ENCODE measurements around the gene MPHOSPH6.
"Not testable (repeated sequence)": the region's sequence is repeated elsewhere in the genome, so short reads cannot be mapped to it uniquely, and the experiment has no call there.

Gene MPHOSPH6

GRCh38 chr16:82150549-82150948 is 19.5 kb downstream of the MPHOSPH6 start:
- H3K9me3 Mint-ChIP-seq = peaks cover 2% of the 10 kb centered on the region
- H3K36me3 Mint-ChIP-seq (ENCODE audit: low read depth) = peaks cover 93% of the 10 kb centered on the region
- H3K4me1 Mint-ChIP-seq (ENCODE audit: low read depth) = peaks cover 11% of the 10 kb centered on the region
- H3K27ac Mint-ChIP-seq = no peak overlapping the region
- H3K27me3 Mint-ChIP-seq = no peaks in the 10 kb centered on the region
- no peak for DNase-seq
- H3K4me3 Mint-ChIP-seq = no peak overlapping the region

DNA sequence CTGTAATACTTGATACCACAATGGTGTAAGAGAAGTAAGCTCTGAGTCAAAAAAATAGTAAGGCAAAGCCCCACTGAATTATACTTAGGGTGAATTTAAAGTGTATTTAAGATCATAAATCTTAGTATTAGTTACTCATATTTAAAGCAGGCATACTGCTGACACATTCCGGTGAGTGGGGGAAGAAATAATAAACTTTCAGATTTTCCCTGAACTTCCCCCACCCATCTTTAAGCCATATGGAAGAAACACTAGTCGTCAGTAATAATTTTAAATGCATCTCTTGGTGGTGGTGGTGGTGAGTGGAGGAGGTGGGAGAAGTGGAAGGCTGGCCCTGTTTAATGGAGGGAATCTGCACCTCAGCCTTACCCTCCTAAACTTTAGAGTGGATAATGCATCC is 20.5 kb downstream of the MPHOSPH6 start:
- DNase-seq = no peak
- H3K27me3 Mint-ChIP-seq = no peaks in the 10 kb centered on the region
- H3K4me3 Mint-ChIP-seq = no peak overlapping the region
- H3K36me3 Mint-ChIP-seq (ENCODE audit: low read depth) = peaks cover 89% of the 10 kb centered on the region
- H3K27ac Mint-ChIP-seq = no peak overlapping the region
- H3K4me1 Mint-ChIP-seq (ENCODE audit: low read depth) = peaks cover 7% of the 10 kb centered on the region
- H3K9me3 Mint-ChIP-seq = no peaks in the 10 kb centered on the region

DNA sequence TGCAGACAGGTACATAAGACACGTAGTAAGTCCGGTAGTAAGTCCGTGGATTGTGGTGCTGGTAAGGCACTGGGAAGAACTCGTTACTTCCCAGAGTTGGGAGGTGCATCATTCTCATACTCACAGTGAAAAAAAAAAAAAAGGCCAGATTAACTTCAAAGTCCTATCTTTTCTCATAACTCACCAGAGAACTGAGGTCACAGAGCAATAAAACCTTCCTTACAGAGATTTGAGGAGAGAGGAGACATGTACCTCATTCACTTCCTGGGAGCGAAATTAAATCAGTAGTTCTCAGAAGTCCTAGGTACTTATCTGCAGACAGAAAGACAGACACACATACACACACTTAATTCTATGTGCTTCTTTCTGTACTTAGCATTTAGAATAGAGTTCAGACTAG is 22.5 kb downstream of the MPHOSPH6 start:
- no peaks in the 10 kb centered on the region for H3K9me3 Mint-ChIP-seq
- H3K4me3 Mint-ChIP-seq = no peak overlapping the region
- H3K27me3 Mint-ChIP-seq = no peaks in the 10 kb centered on the region
- H3K36me3 Mint-ChIP-seq (ENCODE audit: low read depth) = peaks cover 77% of the 10 kb centered on the region
- no peak for DNase-seq
- H3K4me1 Mint-ChIP-seq (ENCODE audit: low read depth) = peaks cover 3% of the 10 kb centered on the region
- H3K27ac Mint-ChIP-seq = no peak overlapping the region

GRCh38 chr16:82146957-82147356 is 23.1 kb downstream of the MPHOSPH6 start:
- Mint-ChIP-seq H3K27me3 (no peaks in the 10 kb centered on the region), H3K4me3 (no peak overlapping the region), H3K27ac (no peak overlapping the region), H3K4me1 (ENCODE audit: low read depth) (no peaks in the 10 kb centered on the region), H3K9me3 (no peaks in the 10 kb centered on the region), H3K36me3 (ENCODE audit: low read depth) (peaks cover 71% of the 10 kb centered on the region)
- DNase-seq = no peak

GRCh38 chr16:82146556-82146955 is 23.5 kb downstream of the MPHOSPH6 start:
- no peak for DNase-seq
- H3K9me3 Mint-ChIP-seq = no peaks in the 10 kb centered on the region
- H3K4me1 Mint-ChIP-seq (ENCODE audit: low read depth) = no peaks in the 10 kb centered on the region
- peaks cover 71% of the 10 kb centered on the region for H3K36me3 Mint-ChIP-seq (ENCODE audit: low read depth)
- no peak overlapping the region for H3K27ac Mint-ChIP-seq
- no peaks in the 10 kb centered on the region for H3K27me3 Mint-ChIP-seq
- H3K4me3 Mint-ChIP-seq = no peak overlapping the region

- Mint-ChIP-seq H3K4me1 (ENCODE audit: low read depth) (peaks cover 17% of the 10 kb centered on the region), H3K4me3 (peak overlapping the region; percentile 52), H3K27ac (peak overlapping the region; percentile 52), H3K36me3 (ENCODE audit: low read depth) (peaks cover 49% of the 10 kb centered on the region)
- not testable (repeated sequence) for H3K9me3 Mint-ChIP-seq, DNase-seq, H3K27me3 Mint-ChIP-seq
Observed at GRCh38 chr16:82139286-82139571, 30.8 kb downstream of the MPHOSPH6 start.

DNA sequence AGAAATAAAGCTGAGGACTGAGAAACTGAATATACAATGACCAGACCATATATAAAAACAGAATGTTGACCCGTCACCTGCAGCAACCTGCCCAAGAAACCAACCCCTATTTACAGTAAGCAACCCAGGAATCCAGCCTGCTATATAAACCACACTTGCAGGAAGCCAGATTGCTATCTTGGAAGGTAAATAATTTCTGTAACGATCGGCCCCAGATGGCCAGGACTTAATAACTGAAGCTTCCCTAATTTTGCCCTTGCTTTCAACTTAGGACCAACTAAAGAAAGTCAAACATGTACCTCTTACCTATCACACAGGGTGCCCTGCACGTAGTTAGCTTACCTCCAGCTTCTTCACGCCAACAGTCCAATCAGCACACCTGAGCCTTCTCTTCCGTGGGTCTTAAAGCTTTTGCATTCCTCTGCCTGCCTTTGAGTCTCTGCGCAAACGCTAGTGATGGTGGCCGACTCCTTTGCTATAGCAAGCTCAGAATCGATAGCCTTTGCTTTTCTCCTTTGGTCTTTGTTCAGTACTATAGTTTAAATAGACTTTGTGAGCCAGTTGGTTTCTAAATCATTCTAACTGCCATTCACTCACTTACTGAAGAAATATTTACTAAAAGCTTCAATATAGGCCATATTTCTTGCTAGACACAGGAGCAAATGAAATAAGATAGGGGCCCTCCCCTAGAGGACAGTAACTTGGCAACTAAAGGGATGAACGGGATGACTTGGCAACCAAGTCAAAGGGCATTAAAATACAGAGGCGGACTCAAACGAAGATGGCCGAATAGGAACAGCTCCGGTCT is 31.3 kb downstream of the MPHOSPH6 start:
- H3K27me3 Mint-ChIP-seq = no peaks in the 10 kb centered on the region
- peaks cover 49% of the 10 kb centered on the region for H3K36me3 Mint-ChIP-seq (ENCODE audit: low read depth)
- no peaks in the 10 kb centered on the region for H3K9me3 Mint-ChIP-seq
- peak overlapping the region; percentile 52 for H3K4me3 Mint-ChIP-seq
- H3K4me1 Mint-ChIP-seq (ENCODE audit: low read depth) = peaks cover 22% of the 10 kb centered on the region
- no peak for DNase-seq
- peak overlapping the region; percentile 52 for H3K27ac Mint-ChIP-seq

DNA sequence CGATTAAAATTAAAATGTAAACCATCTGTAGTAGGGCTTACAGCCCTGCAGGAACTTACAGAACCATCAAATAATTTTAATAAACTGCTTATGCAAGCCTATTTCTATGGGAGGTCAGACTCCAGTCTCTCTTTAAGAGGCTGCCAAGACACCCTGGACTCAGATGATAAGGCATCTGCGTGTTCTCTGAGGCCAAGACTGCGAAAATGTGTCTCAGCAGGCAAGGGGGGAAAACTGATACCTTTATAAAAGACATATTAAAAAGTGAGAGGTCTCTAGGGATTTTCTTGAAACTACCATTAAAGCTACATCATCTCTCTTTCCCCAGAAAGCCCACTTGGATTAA is 32.2 kb downstream of the MPHOSPH6 start:
- Mint-ChIP-seq H3K27me3 (no peaks in the 10 kb centered on the region), H3K4me1 (ENCODE audit: low read depth) (peaks cover 29% of the 10 kb centered on the region)

DNA sequence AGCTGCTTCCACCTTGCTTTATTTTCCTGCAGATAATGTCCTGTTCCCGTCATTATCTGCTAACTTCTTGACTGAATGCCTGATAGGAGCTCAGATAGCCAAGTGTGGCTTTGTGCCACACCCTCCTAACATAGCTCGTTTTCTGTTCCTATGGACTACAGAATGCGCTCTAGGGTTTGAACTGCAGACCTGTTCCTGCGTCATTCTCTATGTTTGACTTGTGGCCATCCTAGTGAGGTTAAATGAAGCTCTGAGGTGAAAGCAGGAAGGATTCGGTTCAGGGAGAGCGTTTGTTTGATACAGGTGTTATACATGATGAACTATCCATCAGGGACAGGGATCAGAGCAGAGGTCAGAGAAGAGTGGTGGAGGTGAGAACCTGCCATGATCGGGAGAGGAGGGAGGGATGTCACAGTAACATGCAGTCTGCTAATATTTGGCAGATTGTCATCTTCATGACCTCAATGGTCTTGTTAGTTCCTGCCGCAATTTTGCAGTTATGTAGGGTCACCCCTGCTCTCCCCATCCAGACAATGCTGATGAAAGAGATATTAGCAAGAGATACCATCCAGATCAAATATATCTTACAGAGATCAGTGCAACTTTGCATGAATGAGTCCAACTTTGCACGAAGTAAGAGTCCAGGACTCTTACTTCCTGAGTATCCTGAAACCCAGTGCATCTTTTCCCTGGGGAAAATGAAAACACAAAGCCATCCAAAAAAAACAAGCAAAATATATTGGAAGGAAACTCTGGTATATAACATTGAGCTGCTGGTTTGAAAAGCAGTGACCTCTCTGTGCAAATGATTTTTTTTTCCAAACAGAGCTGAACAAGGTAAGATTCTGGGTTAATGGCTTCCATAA is 32.8 kb downstream of the MPHOSPH6 start:
- peaks cover 42% of the 10 kb centered on the region for H3K36me3 Mint-ChIP-seq (ENCODE audit: low read depth)
- H3K4me1 Mint-ChIP-seq (ENCODE audit: low read depth) = peaks cover 29% of the 10 kb centered on the region
- H3K27ac Mint-ChIP-seq = no peak overlapping the region
- H3K4me3 Mint-ChIP-seq = no peak overlapping the region
- no peaks in the 10 kb centered on the region for H3K9me3 Mint-ChIP-seq
- no peak for DNase-seq
- no peaks in the 10 kb centered on the region for H3K27me3 Mint-ChIP-seq

More for the DNA sequence above, 32.2 kb downstream of the MPHOSPH6 start:
- H3K27ac Mint-ChIP-seq = no peak overlapping the region
- no peak for DNase-seq
- H3K4me3 Mint-ChIP-seq = no peak overlapping the region
- H3K36me3 Mint-ChIP-seq (ENCODE audit: low read depth) = peaks cover 42% of the 10 kb centered on the region
- H3K9me3 Mint-ChIP-seq = no peaks in the 10 kb centered on the region

DNA sequence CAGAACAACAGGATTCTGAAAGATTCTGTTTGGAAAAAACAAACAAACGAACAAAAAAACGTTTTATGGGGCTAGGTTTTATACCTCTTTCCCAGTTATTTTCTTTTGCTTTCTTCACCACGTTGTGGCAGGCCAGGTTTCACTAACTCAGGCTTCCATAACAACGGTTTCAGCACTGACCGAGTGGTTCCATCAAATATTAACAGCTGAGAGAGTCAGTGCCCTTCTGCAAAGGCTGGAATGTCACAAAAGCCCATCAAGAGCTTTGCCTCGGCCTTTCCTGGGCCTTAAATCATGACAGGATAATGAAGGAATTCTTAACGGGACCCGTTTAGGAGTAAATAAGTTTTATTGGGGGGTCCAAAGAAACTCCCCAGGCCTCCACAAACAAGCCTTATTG is 34.2 kb downstream of the MPHOSPH6 start:
- no peak for DNase-seq
- Mint-ChIP-seq H3K36me3 (ENCODE audit: low read depth) (peaks cover 38% of the 10 kb centered on the region), H3K9me3 (no peaks in the 10 kb centered on the region), H3K27ac (no peak overlapping the region), H3K4me1 (ENCODE audit: low read depth) (peaks cover 29% of the 10 kb centered on the region), H3K27me3 (no peaks in the 10 kb centered on the region), H3K4me3 (no peak overlapping the region)

DNA sequence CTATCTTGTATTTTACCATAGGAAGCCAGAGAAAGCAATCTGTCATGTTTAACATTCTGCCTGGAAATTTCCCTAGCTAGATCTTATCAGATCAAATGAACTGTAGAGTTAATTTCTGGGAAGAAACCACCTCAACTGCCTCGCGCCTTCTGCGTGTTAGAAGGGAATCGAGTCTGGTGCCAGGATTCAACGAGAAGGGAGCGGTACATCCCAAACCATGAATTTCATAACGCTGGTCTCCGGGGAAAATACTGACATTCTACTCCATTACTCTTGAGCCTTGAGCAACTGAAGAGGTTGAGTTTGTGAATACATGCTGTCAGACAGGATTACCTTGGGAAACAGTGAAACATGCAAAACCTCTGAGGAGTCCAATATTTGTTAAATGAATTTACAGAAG is 35.2 kb downstream of the MPHOSPH6 start:
- no peak for DNase-seq
- Mint-ChIP-seq H3K27me3 (no peaks in the 10 kb centered on the region), H3K4me1 (ENCODE audit: low read depth) (peaks cover 29% of the 10 kb centered on the region), H3K4me3 (no peak overlapping the region), H3K36me3 (ENCODE audit: low read depth) (peaks cover 35% of the 10 kb centered on the region), H3K9me3 (no peaks in the 10 kb centered on the region), H3K27ac (no peak overlapping the region)

DNA sequence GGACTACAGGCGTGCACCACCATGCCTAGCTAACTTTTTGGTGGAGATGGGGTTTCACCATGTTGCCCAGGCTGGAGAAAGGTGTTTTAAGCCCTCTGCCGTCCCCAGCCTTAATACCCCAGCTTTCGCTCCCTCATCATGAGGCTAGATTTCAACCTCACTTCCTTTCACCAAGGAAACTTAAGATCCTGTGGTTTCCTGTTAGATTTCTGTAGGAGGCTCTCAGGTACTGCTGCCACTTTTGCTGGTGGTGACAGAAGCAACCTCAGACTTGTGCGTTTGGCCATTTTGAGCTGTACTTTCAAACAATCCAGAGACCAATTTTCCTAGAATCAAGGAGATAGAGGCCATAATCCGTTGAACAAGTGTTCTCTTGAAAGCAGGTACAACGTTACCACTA is 36.2 kb downstream of the MPHOSPH6 start:
- Mint-ChIP-seq H3K4me3 (peak overlapping the region; percentile 44), H3K27me3 (no peaks in the 10 kb centered on the region), H3K36me3 (ENCODE audit: low read depth) (peaks cover 29% of the 10 kb centered on the region), H3K4me1 (ENCODE audit: low read depth) (peaks cover 25% of the 10 kb centered on the region), H3K27ac (peak overlapping the region; percentile 72), H3K9me3 (peaks cover 2% of the 10 kb centered on the region)
- DNase-seq = no peak

- H3K27ac Mint-ChIP-seq = no peak overlapping the region
- H3K4me3 Mint-ChIP-seq = no peak overlapping the region
- peaks cover 14% of the 10 kb centered on the region for H3K9me3 Mint-ChIP-seq
- peaks cover 4% of the 10 kb centered on the region for H3K36me3 Mint-ChIP-seq (ENCODE audit: low read depth)
- H3K27me3 Mint-ChIP-seq = no peaks in the 10 kb centered on the region
- no peak for DNase-seq
- H3K4me1 Mint-ChIP-seq (ENCODE audit: low read depth) = peaks cover 19% of the 10 kb centered on the region
Observed at GRCh38 chr16:82129881-82130280, 40.1 kb downstream of the MPHOSPH6 start.

DNA sequence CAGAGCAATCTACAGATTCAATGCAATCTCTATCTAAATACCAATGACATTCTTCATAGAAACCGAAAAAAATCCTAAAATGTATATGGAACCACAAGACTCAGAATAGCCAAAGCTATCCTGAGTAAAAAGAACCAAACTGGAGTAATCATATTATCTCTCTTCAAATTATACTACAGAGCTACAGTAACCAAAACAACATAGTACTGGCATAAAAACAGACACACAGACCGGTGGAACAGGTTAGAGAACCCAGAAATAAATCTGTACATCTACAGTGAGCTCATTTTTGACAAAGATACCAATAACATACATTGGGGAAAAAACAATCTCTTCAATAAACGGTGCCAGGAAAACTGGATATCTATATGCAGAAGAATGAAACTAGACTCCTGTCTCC is 45.4 kb downstream of the MPHOSPH6 start:
- Mint-ChIP-seq H3K4me3 (no peak overlapping the region), H3K27ac (no peak overlapping the region), H3K27me3 (no peaks in the 10 kb centered on the region), H3K9me3 (peaks cover 14% of the 10 kb centered on the region), H3K4me1 (ENCODE audit: low read depth) (no peaks in the 10 kb centered on the region), H3K36me3 (ENCODE audit: low read depth) (no peaks in the 10 kb centered on the region)
- DNase-seq = no peak

- H3K4me1 Mint-ChIP-seq (ENCODE audit: low read depth) = no peaks in the 10 kb centered on the region
- H3K36me3 Mint-ChIP-seq (ENCODE audit: low read depth) = no peaks in the 10 kb centered on the region
- DNase-seq = no peak
- H3K27ac Mint-ChIP-seq = no peak overlapping the region
- no peak overlapping the region for H3K4me3 Mint-ChIP-seq
- no peaks in the 10 kb centered on the region for H3K9me3 Mint-ChIP-seq
- H3K27me3 Mint-ChIP-seq = no peaks in the 10 kb centered on the region
Observed at GRCh38 chr16:82119405-82119804, 50.6 kb downstream of the MPHOSPH6 start.

All from activated T-cell treated with anti-CD3 and anti-CD28 coated beads, Interleukin-2, amount 50 U/mL, for 24 hours (primary cell).